HepG2 (cell line): ENCODE measurements around the gene ZNF3. TPM values are rescaled to one million over a fixed set of nuclear protein-coding genes. Genes with fewer than 3 reads are reported as not detected.

ENCODE experiments used
- ATM ChIP-seq: fragments of 450-650 bp; IDR thresholded peaks from 2 replicates; pipeline ENCODE4 v1.7.1; 2017; ENCODE audit warnings: mild to moderate bottlenecking, borderline replicate concordance
- CBX2 ChIP-seq, 2 experiments: fragments of 200-600 bp in 1 of 2; sonication (generic); formaldehyde crosslinking in 1 of 2; IDR thresholded peaks; 2 replicates each; pipeline versions ENCODE4 v1.7.0 to v1.8.1; 2018 to 2022; ENCODE audit warnings: low read depth in 2 of 2, low read length in 1 of 2, mild to moderate bottlenecking in 1 of 2, missing genetic modification reagents in 1 of 2
- EEA1 ChIP-seq: sonication (generic); formaldehyde crosslinking; IDR thresholded peaks from 2 replicates; pipeline ENCODE4 v1.5.1; 2020; ENCODE audit warnings: mild to moderate bottlenecking, missing genetic modification reagents, borderline replicate concordance
- GTF2F1 ChIP-seq: fragments of 150-350 bp; IDR thresholded peaks from 2 replicates; pipeline ENCODE4 v1.6.1; 2014; ENCODE audit warnings: low read length
- MZF1 ChIP-seq: sonication (generic); formaldehyde crosslinking; IDR thresholded peaks from 2 replicates; pipeline ENCODE4 v1.8.1; 2023; ENCODE audit warnings: mild to moderate bottlenecking, missing genetic modification reagents, borderline replicate concordance
- NONO ChIP-seq, 2 experiments: fragments of 450-650 bp in 1 of 2; sonication (generic) in 1 of 2; formaldehyde crosslinking in 1 of 2; IDR thresholded peaks in 1 of 2; conservative IDR thresholded peaks in 1 of 2; 2 replicates each; pipeline versions ENCODE4 v1.6.1 to v1.8.0; 2017 to 2022; ENCODE audit warnings: mild to moderate bottlenecking in 1 of 2, missing genetic modification reagents in 1 of 2, moderate library complexity in 1 of 2
- NR1H2 ChIP-seq: sonication (generic); formaldehyde crosslinking; IDR thresholded peaks from 2 replicates; pipeline ENCODE4 v1.8.1; 2022; ENCODE audit warnings: low read depth, missing genetic modification reagents, borderline replicate concordance
- PAF1 ChIP-seq: IDR thresholded peaks from 2 replicates; pipeline ENCODE4 v1.6.1; 2016; ENCODE audit warnings: missing genetic modification reagents, missing compliant biosample characterization
- PHF5A ChIP-seq: IDR thresholded peaks from one replicate; pipeline ENCODE4 v1.6.1; 2018; ENCODE audit warnings: low read depth, missing genetic modification reagents; ENCODE audit not compliant: unreplicated experiment
- TBL1XR1 ChIP-seq: fragments of 150-350 bp; IDR thresholded peaks from 2 replicates; pipeline ENCODE4 v1.6.1; 2014; ENCODE audit warnings: borderline replicate concordance, low read length; ENCODE audit not compliant: partially characterized antibody
- TBX3 ChIP-seq: fragments of 450-650 bp; IDR thresholded peaks from 2 replicates; pipeline ENCODE4 v1.6.1; 2017; ENCODE audit warnings: antibody characterized with exemption, mild to moderate bottlenecking, inconsistent platforms, borderline replicate concordance
- TCF7L2 ChIP-seq: IDR thresholded peaks from 2 replicates; pipeline ENCODE4 v1.6.1; 2011; ENCODE audit warnings: mild to moderate bottlenecking, low read depth, low read length, moderate library complexity
- ZFP41 ChIP-seq: sonication (generic); formaldehyde crosslinking; IDR thresholded peaks from 2 replicates; pipeline ENCODE4 v1.4.0; 2020; ENCODE audit warnings: mild to moderate bottlenecking, missing genetic modification reagents, borderline replicate concordance
- ZNF10 ChIP-seq: sonication (generic); formaldehyde crosslinking; IDR thresholded peaks from 2 replicates; pipeline ENCODE4 v1.4.0; 2020; ENCODE audit warnings: mild to moderate bottlenecking, low read depth, missing genetic modification reagents, borderline replicate concordance
- ZNF75D ChIP-seq: sonication (generic); formaldehyde crosslinking; IDR thresholded peaks from 2 replicates; pipeline ENCODE4 v1.8.1; 2023; ENCODE audit warnings: missing genetic modification reagents, mild to moderate bottlenecking, borderline replicate concordance
- ZSCAN22 ChIP-seq: sonication (generic); formaldehyde crosslinking; IDR thresholded peaks from 2 replicates; pipeline ENCODE4 v1.4.0; 2020; ENCODE audit warnings: mild to moderate bottlenecking, missing genetic modification reagents
- polyA plus RNA-seq, 8 experiments: library from polyadenylated mRNA; depleted of rRNA in 3 of 8; stranded (reverse) in 7 of 8; unstranded in 1 of 8; fragments of >200 nt; fragmentation: Illumina TruSeq in 4 of 8; extraction: Trizol in 4 of 8; gene quantifications; 2 replicates each; pipeline versions ENCODE4 v1.2.1 to v1.2.3, GENCODE V29; 2011 to 2016; ENCODE audit warnings: low read depth in 4 of 8, missing spikeins in 1 of 8, mixed read lengths in 1 of 8; ENCODE audit not compliant: insufficient read depth in 1 of 8
- total RNA-seq, 5 experiments: library from RNA; depleted of rRNA; stranded (reverse); fragments of >200 nt; fragmentation: Illumina TruSeq; extraction: Trizol; gene quantifications; 2 replicates each; pipeline ENCODE4 v1.2.3, GENCODE V29; 2016; ENCODE audit warnings: low read depth in 1 of 5
- TF ChIP-seq, protein P1 (sequence below): IDR thresholded peaks from 2 replicates; pipeline ENCODE4 v1.6.1; 2012; ENCODE audit warnings: low read depth, low read length, improper control_type of control experiment
- TF ChIP-seq, protein P2 (sequence below): sonication (generic); formaldehyde crosslinking; IDR thresholded peaks from 2 replicates; pipeline ENCODE4 v1.4.0; 2020; ENCODE audit warnings: missing genetic modification reagents
- TF ChIP-seq, protein P3 (sequence below): sonication (generic); formaldehyde crosslinking; IDR thresholded peaks from 2 replicates; pipeline ENCODE4 v1.5.0; 2020; ENCODE audit warnings: missing genetic modification reagents
- TF ChIP-seq, protein P4 (sequence below): IDR thresholded peaks from 2 replicates; pipeline ENCODE4 v1.6.1; 2016

The ZNF3 gene
- total and polyA plus RNA-seq, 2 of the 13 experiments (the other 11 are each of a cell fraction or from before 2014, with no cell fraction given): 33.7 to 56.9 TPM

DNA sequence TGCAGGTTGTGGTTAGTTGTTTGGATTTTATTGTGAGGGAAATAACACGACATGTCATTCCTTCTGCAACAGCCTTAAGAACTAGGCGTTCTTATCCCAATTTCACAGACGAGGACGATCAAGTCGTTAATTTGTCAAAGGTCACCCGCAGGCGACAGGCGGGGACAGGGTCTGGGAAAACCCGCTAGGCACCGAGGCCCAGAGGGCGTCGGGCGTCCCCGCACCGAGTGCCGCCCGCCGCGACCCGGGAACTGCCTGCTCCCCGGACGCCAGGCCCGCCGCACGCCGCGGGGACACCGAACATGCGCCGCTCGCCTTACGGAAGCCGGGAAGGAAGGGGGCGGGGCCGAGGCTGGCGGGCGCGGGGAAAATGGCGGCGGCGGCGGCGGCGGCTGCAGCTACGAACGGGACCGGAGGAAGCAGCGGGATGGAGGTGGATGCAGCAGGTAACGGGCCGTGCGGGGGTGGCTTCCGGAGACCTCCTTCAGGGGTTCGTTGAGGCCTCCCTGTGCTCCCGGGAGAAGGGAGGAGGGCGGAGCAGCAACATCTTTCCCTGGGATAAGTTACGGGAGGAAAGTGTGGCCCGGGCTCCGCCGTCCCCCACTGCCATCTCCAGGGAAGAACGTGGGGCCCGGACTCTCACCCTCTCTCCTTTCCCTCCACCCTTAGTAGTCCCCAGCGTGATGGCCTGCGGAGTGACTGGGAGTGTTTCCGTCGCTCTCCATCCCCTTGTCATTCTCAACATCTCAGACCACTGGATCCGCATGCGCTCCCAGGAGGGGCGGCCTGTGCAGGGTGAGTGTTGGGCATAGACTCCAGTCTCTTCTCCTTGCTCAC lies 7.3 kb upstream of the ZNF3 start, which contains the start of gene COPS6 (continued):
- TF ChIP-seq, protein P1, sequence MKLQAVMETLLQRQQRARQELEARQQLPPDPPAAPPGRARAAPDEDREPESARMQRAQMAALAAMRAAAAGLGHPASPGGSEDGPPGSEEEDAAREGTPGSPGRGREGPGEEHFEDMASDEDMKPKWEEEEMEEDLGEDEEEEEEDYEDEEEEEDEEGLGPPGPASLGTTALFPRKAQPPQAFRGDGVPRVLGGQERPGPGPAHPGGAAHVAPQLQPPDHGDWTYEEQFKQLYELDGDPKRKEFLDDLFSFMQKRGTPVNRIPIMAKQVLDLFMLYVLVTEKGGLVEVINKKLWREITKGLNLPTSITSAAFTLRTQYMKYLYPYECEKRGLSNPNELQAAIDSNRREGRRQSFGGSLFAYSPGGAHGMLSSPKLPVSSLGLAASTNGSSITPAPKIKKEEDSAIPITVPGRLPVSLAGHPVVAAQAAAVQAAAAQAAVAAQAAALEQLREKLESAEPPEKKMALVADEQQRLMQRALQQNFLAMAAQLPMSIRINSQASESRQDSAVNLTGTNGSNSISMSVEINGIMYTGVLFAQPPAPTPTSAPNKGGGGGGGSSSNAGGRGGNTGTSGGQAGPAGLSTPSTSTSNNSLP: no peak
- TF ChIP-seq ZNF75D: peak; percentile 87; the same call in 1 of the 2 replicates
- no peak for TF ChIP-seq ZFP41 (CRISPR knock-in tag)
- TF ChIP-seq, protein P2, sequence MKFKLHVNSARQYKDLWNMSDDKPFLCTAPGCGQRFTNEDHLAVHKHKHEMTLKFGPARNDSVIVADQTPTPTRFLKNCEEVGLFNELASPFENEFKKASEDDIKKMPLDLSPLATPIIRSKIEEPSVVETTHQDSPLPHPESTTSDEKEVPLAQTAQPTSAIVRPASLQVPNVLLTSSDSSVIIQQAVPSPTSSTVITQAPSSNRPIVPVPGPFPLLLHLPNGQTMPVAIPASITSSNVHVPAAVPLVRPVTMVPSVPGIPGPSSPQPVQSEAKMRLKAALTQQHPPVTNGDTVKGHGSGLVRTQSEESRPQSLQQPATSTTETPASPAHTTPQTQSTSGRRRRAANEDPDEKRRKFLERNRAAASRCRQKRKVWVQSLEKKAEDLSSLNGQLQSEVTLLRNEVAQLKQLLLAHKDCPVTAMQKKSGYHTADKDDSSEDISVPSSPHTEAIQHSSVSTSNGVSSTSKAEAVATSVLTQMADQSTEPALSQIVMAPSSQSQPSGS (CRISPR knock-in tag): peak; percentile 53; the same call in 1 of the 2 replicates
- TF ChIP-seq TBL1XR1: no peak
- TF ChIP-seq EEA1 (CRISPR knock-in tag): peak; percentile 95
- TF ChIP-seq ZNF10 (CRISPR knock-in tag): no peak
- peak; percentile 81 for TF ChIP-seq PHF5A (CRISPR knock-in tag)
- no peak for TF ChIP-seq TCF7L2
- TF ChIP-seq TBX3: no peak
- TF ChIP-seq, protein P3, sequence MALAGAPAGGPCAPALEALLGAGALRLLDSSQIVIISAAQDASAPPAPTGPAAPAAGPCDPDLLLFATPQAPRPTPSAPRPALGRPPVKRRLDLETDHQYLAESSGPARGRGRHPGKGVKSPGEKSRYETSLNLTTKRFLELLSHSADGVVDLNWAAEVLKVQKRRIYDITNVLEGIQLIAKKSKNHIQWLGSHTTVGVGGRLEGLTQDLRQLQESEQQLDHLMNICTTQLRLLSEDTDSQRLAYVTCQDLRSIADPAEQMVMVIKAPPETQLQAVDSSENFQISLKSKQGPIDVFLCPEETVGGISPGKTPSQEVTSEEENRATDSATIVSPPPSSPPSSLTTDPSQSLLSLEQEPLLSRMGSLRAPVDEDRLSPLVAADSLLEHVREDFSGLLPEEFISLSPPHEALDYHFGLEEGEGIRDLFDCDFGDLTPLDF (CRISPR knock-in tag): peak; percentile 87
- TF ChIP-seq CBX2 (IDR thresholded peaks at IDR 0.05; ENCODE audit: low read depth, low read length): no peak
- TF ChIP-seq CBX2 (CRISPR knock-in tag; IDR thresholded peaks at IDR 0.05; ENCODE audit: low read depth): no peak; the same call in 1 of the 2 replicates
- peak; percentile 75; the same call in 1 of the 2 replicates for TF ChIP-seq NR1H2 (CRISPR knock-in tag)
- TF ChIP-seq NONO (IDR thresholded peaks at IDR 0.05): no peak
- peak; percentile 97 for TF ChIP-seq NONO (CRISPR knock-in tag; conservative IDR thresholded peaks at IDR 0.05)
- TF ChIP-seq PAF1 (CRISPR knock-in tag): no peak
- peak; percentile 74; the same call in 1 of the 2 replicates for TF ChIP-seq ZSCAN22 (CRISPR knock-in tag)
- TF ChIP-seq ATM: no peak
- no peak for TF ChIP-seq GTF2F1
- TF ChIP-seq, protein P4, sequence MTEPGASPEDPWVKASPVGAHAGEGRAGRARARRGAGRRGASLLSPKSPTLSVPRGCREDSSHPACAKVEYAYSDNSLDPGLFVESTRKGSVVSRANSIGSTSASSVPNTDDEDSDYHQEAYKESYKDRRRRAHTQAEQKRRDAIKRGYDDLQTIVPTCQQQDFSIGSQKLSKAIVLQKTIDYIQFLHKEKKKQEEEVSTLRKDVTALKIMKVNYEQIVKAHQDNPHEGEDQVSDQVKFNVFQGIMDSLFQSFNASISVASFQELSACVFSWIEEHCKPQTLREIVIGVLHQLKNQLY (CRISPR knock-in tag): 0 out of 2 replicates have a peak, but pooled peaks have one; percentile 20
- TF ChIP-seq MZF1 (CRISPR knock-in tag): 0 out of 2 replicates have a peak, but pooled peaks have one; percentile 47
